H9 (cell line): ENCODE measurements around the gene CTU1. TPM values are rescaled to one million over a fixed set of nuclear protein-coding genes. Genes with fewer than 3 reads are reported as not detected.

Experiments
- DNase-seq: peaks from one replicate; pipeline ENCODE4 v3.0.0-alpha.2; 2017
- H2AFZ ChIP-seq: one replicate; pipeline ENCODE4 v1.6.1; 2013; ENCODE audit warnings: mild to moderate bottlenecking, low read length, control low read depth, moderate library complexity
- H2AK5ac ChIP-seq: 2 replicates; pipeline ENCODE4 v1.6.1; 2013; ENCODE audit warnings: low read length, control low read depth, mixed read lengths; ENCODE audit not compliant: insufficient read length
- H2BK120ac ChIP-seq: one replicate; pipeline ENCODE4 v1.6.1; 2013; ENCODE audit warnings: low read depth, mild to moderate bottlenecking, low read length, control low read depth, inconsistent platforms; ENCODE audit not compliant: poor library complexity, severe bottlenecking
- H2BK12ac ChIP-seq: 2 replicates; pipeline ENCODE4 v1.6.1; 2013; ENCODE audit warnings: low read length, control low read depth, mixed read lengths, low read depth; ENCODE audit not compliant: insufficient read length
- H2BK15ac ChIP-seq: 2 replicates; pipeline ENCODE4 v1.6.1; 2013; ENCODE audit warnings: low read depth, low read length, control low read depth
- H2BK20ac ChIP-seq: one replicate; pipeline ENCODE4 v1.6.1; 2013; ENCODE audit warnings: low read depth, mild to moderate bottlenecking, low read length, control low read depth, inconsistent platforms; ENCODE audit not compliant: poor library complexity, severe bottlenecking
- H2BK5ac ChIP-seq: 2 replicates; pipeline ENCODE4 v1.6.1; 2013; ENCODE audit warnings: low read length, control low read depth, mixed read lengths; ENCODE audit not compliant: insufficient read length
- H3K14ac ChIP-seq: 2 replicates; pipeline ENCODE4 v1.6.1; 2013; ENCODE audit warnings: low read length, control low read depth; ENCODE audit not compliant: insufficient read depth
- H3K18ac ChIP-seq: 2 replicates; pipeline ENCODE4 v1.6.1; 2013; ENCODE audit warnings: low read depth, mild to moderate bottlenecking, mixed read lengths, low read length, control low read depth; ENCODE audit not compliant: insufficient read length
- H3K23ac ChIP-seq: 2 replicates; pipeline ENCODE4 v1.6.1; 2013; ENCODE audit warnings: low read length, control low read depth, mixed read lengths, low read depth; ENCODE audit not compliant: insufficient read length
- H3K23me2 ChIP-seq: 2 replicates; pipeline ENCODE4 v1.6.1; 2013; ENCODE audit warnings: low read depth, mild to moderate bottlenecking, mixed read lengths, low read length, control low read depth; ENCODE audit not compliant: insufficient read length, poor library complexity, severe bottlenecking
- H3K27ac ChIP-seq: 2 replicates; pipeline ENCODE4 v1.5.1; 2013; ENCODE audit warnings: low read length, control low read depth, mixed read lengths, low read depth; ENCODE audit not compliant: insufficient read length
- H3K27me3 ChIP-seq: 2 replicates; pipeline ENCODE4 v1.6.1; 2013; ENCODE audit warnings: low read length, control low read depth, inconsistent platforms; ENCODE audit not compliant: insufficient read depth
- H3K4ac ChIP-seq: 2 replicates; pipeline ENCODE4 v1.6.1; 2013; ENCODE audit warnings: low read depth, mild to moderate bottlenecking, control low read depth, inconsistent platforms, low read length, moderate library complexity
- H3K4me1 ChIP-seq: 2 replicates; pipeline ENCODE4 v1.6.1; 2013; ENCODE audit warnings: low read length, control low read depth, inconsistent platforms; ENCODE audit not compliant: insufficient read depth
- H3K4me2 ChIP-seq: 2 replicates; pipeline ENCODE4 v1.6.1; 2013; ENCODE audit warnings: low read length, control low read depth, mixed read lengths; ENCODE audit not compliant: insufficient read length, insufficient read depth
- H3K56ac ChIP-seq: 2 replicates; pipeline ENCODE4 v1.6.1; 2013; ENCODE audit warnings: low read depth, mild to moderate bottlenecking, mixed read lengths, low read length, control low read depth; ENCODE audit not compliant: insufficient read length
- H3K79me1 ChIP-seq: 2 replicates; pipeline ENCODE4 v1.6.1; 2013; ENCODE audit warnings: low read depth, mild to moderate bottlenecking, moderate library complexity, low read length, control low read depth, inconsistent platforms; ENCODE audit not compliant: insufficient read depth, poor library complexity, severe bottlenecking
- H3K79me2 ChIP-seq: 2 replicates; pipeline ENCODE4 v1.6.1; 2013; ENCODE audit warnings: low read length, control low read depth, inconsistent platforms; ENCODE audit not compliant: insufficient read depth
- H3K9ac ChIP-seq: 2 replicates; pipeline ENCODE4 v1.6.1; 2013; ENCODE audit warnings: low read length, control low read depth, mixed read lengths; ENCODE audit not compliant: insufficient read length; ENCODE audit errors: extremely low read depth
- H3K9me3 ChIP-seq: one replicate; pipeline ENCODE4 v1.6.1; 2013; ENCODE audit warnings: low read depth, low read length, inconsistent platforms; ENCODE audit not compliant: control insufficient read depth
- H3T11ph ChIP-seq: one replicate; pipeline ENCODE4 v1.6.1; 2013; ENCODE audit warnings: mild to moderate bottlenecking, low read length, control low read depth, inconsistent platforms
- H4K20me1 ChIP-seq: one replicate; pipeline ENCODE4 v1.6.1; 2013; ENCODE audit not compliant: control insufficient read depth, insufficient read length, insufficient read depth
- H4K5ac ChIP-seq: 2 replicates; pipeline ENCODE4 v1.6.1; 2013; ENCODE audit warnings: low read depth, mild to moderate bottlenecking, mixed read lengths, low read length, control low read depth; ENCODE audit not compliant: insufficient read length
- H4K8ac ChIP-seq: replicated peaks from 2 replicates; pipeline ENCODE4 v1.6.1; 2013; ENCODE audit warnings: low read length, control low read depth, mixed read lengths, low read depth; ENCODE audit not compliant: insufficient read length
- H4K91ac ChIP-seq: 2 replicates; pipeline ENCODE4 v1.6.1; 2013; ENCODE audit warnings: low read depth, mild to moderate bottlenecking, moderate library complexity, mixed read lengths, low read length, control low read depth; ENCODE audit not compliant: insufficient read length
- H3K27ac Mint-ChIP-seq, 3 experiments: 2 replicates in 2 of 3; 3 replicates in 1 of 3; pipeline ENCODE4 v1.8.0; 2020 to 2021; ENCODE audit warnings: mixed read lengths in 3 of 3, mild to moderate bottlenecking in 1 of 3, moderate library complexity in 1 of 3
- H3K27me3 Mint-ChIP-seq: 2 replicates; pipeline ENCODE4 v1.8.0; 2021; ENCODE audit warnings: low read depth, mild to moderate bottlenecking, moderate library complexity, mixed read lengths
- H3K36me3 Mint-ChIP-seq, 3 experiments: 2 replicates in 2 of 3; 3 replicates in 1 of 3; pipeline ENCODE4 v1.8.0; 2020 to 2021; ENCODE audit warnings: low read depth in 3 of 3, mixed read lengths in 3 of 3; ENCODE audit not compliant: insufficient read depth in 1 of 3
- H3K4me1 Mint-ChIP-seq, 2 experiments: 2 replicates each; pipeline ENCODE4 v1.8.0; 2020; ENCODE audit warnings: mixed read lengths in 2 of 2
- H3K4me3 Mint-ChIP-seq, 2 experiments: 2 replicates in 1 of 2; 3 replicates in 1 of 2; pipeline ENCODE4 v1.8.0; 2020 to 2021; ENCODE audit warnings: mild to moderate bottlenecking in 2 of 2, mixed read lengths in 2 of 2, moderate library complexity in 1 of 2
- H3K9me3 Mint-ChIP-seq, 2 experiments: 2 replicates in 1 of 2; 3 replicates in 1 of 2; pipeline ENCODE4 v1.8.0; 2020; ENCODE audit warnings: mild to moderate bottlenecking in 2 of 2, mixed read lengths in 2 of 2, moderate library complexity in 1 of 2
- CTCF ChIP-seq: fragments of 200-600 bp; sonication (generic); conservative IDR thresholded peaks from 3 replicates; pipeline ENCODE4 v1.8.0; 2021; ENCODE audit warnings: antibody characterized with exemption, mild to moderate bottlenecking
- WGBS: extraction: QIAGEN DNeasy Blood & Tissue Kit; methylation state at CpG from one replicate; pipeline ENCODE4 v1.1.7; 2013; ENCODE audit warnings: missing lambda C conversion rate, low lambda C conversion rate, mixed read lengths; ENCODE audit not compliant: insufficient read length; ENCODE audit errors: extremely low coverage; 5-methylcytosine and 5-hydroxymethylcytosine counted together
- total RNA-seq: library from RNA; stranded (reverse); gene quantifications from 2 replicates; pipeline ENCODE4 v1.2.1, GENCODE V29; 2021

CTU1 gene
- total RNA-seq, 1 experiment from 2014 or later, result 8.8 TPM

DNA sequence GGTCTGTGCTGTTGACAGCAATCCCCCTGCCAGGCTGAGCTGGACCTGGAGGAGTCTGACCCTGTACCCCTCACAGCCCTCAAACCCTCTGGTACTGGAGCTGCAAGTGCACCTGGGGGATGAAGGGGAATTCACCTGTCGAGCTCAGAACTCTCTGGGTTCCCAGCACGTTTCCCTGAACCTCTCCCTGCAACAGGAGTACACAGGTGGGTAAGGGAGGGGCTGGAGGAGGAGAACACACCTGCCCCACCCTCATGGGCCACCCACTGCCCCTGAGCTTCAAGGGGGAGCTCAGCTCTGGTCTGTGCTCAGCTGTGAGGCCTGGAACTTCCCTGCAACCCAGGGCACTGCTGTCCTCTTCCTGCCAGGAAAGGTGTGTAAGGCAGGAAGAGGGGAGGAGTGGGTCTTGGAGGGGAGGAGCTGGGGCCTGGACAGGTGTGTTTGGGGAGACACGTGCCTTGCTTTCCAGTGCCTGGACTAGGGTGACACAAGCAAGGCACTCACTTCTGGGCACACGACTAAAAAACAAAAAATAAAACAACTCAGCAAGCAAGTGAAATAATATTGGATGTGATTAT is 37.8 kb upstream of the CTU1 start:
- no peaks in the 10 kb centered on the region for H3K79me2 ChIP-seq
- no peak overlapping the region for H3K4ac ChIP-seq
- no peak overlapping the region for H4K8ac ChIP-seq
- no peak overlapping the region for H3K27ac ChIP-seq
- no peak overlapping the region for H3K56ac ChIP-seq
- H3K27ac Mint-ChIP-seq, result no peak overlapping the region; a peak in 1 of 7 replicates
- no peaks in the 10 kb centered on the region for H3K79me1 ChIP-seq
- TF ChIP-seq CTCF, result no peak
- H3T11ph ChIP-seq, result no peak overlapping the region
- no peak overlapping the region for H3K23ac ChIP-seq
- no peak overlapping the region for H2BK15ac ChIP-seq
- no peak overlapping the region for H2AK5ac ChIP-seq
- no peaks in the 10 kb centered on the region for H3K9me3 ChIP-seq
- no peak overlapping the region for H3K14ac ChIP-seq
- H3K36me3 Mint-ChIP-seq, result no peaks in the 10 kb centered on the region
- no peak overlapping the region for H3K4me3 Mint-ChIP-seq
- H3K27me3 Mint-ChIP-seq, result peaks cover 27% of the 10 kb centered on the region
- H2BK12ac ChIP-seq, result no peak overlapping the region
- H2BK120ac ChIP-seq, result no peak overlapping the region
- no peaks in the 10 kb centered on the region; the same call in 1 of the 2 replicates for H3K27me3 ChIP-seq
- H3K9ac ChIP-seq, result no peak overlapping the region
- no peak for DNase-seq
- H3K4me1 ChIP-seq, result no peaks in the 10 kb centered on the region
- no peaks in the 10 kb centered on the region; a peak in 1 of 5 replicates for H3K9me3 Mint-ChIP-seq
- no CpG with 5 or more reads among the region's 4 CpGs for WGBS
- H2BK20ac ChIP-seq, result no peak overlapping the region
- no peaks in the 10 kb centered on the region for H4K20me1 ChIP-seq
- no peak overlapping the region for H3K18ac ChIP-seq
- H4K5ac ChIP-seq, result no peak overlapping the region
- H2BK5ac ChIP-seq, result no peak overlapping the region
- no peak overlapping the region for H4K91ac ChIP-seq
- peaks cover 5 to 9% of the 10 kb centered on the region in 2 experiments for H3K4me1 Mint-ChIP-seq
- H3K4me2 ChIP-seq, result no peak overlapping the region
- no peak overlapping the region for H2AFZ ChIP-seq
- no peaks in the 10 kb centered on the region for H3K23me2 ChIP-seq
